ENCODE data around the gene USP7. TPM values are rescaled to one million over a fixed set of nuclear protein-coding genes. Genes with fewer than 3 reads are reported as not detected.

The USP7 gene
- polyA plus RNA-seq: 10 to 100 TPM; 31.6 to 97.1 (median 36.0) TPM
- long read RNA-seq, donor 1: 0 reads
- long read RNA-seq, donor 2, full-length matches to known transcripts: 1 of 1 reads
- long read RNA-seq, donor 2, partial matches to known transcripts: 0 of 1 reads
- long read RNA-seq, donor 2, other reads (novel, unspliced or antisense): 0 of 1 reads
- long read RNA-seq, donor 3, partial matches to known transcripts: 7 of 8 reads
- long read RNA-seq, donor 3, other reads (novel, unspliced or antisense): 0 of 8 reads
- long read RNA-seq, donor 4: 0 reads
- long read RNA-seq, donor 5: 0 reads
- long read RNA-seq, donor 6: 0 reads
- long read RNA-seq, donor 7, partial matches to known transcripts: 11 of 13 reads
- long read RNA-seq, donor 7, other reads (novel, unspliced or antisense): 0 of 13 reads
- long read RNA-seq, donor 8: 0 reads
- long read RNA-seq, donor 9, full-length matches to known transcripts: 2 of 2 reads
- long read RNA-seq, donor 9, partial matches to known transcripts: 0 of 2 reads
- long read RNA-seq, donor 9, other reads (novel, unspliced or antisense): 0 of 2 reads
- long read RNA-seq, donor 10, partial matches to known transcripts: 8 of 8 reads
- long read RNA-seq, donor 10, other reads (novel, unspliced or antisense): 0 of 8 reads

- DNase-seq: peak; percentile 89 to 96
- Histone ChIP-seq H3K27me3 (ENCODE audit: control insufficient read depth in 3 of 3, insufficient read depth in 3 of 3, low read length in 3 of 3) (no peaks in the 10 kb centered on the region), H3K9me3 (ENCODE audit: control insufficient read depth in 2 of 2, insufficient read depth in 1 of 2, low read depth in 1 of 2, low read length in 1 of 2) (no peaks in the 10 kb centered on the region), H3K36me3 (ENCODE audit: control insufficient read depth in 3 of 3, insufficient read depth in 2 of 3, low read depth in 1 of 3, low read length in 3 of 3) (no peaks in the 10 kb centered on the region), H3K4me3 (ENCODE audit: low read depth in 1 of 3, low read length in 3 of 3) (peak within 1 kb of the TSS; percentile 78 to 90 (median 89)), H3K4me1 (ENCODE audit: control insufficient read depth in 3 of 3, insufficient read depth in 2 of 3, low read depth in 1 of 3, low read length in 2 of 3) (peaks cover 6 to 20% (median 18%) of the 10 kb centered on the region in 3 donors), H3K27ac (ENCODE audit: low read depth in 1 of 3, low read length in 2 of 3) (peak within 1 kb of the TSS; percentile 74 to 89 (median 88))
- 0 to 1% (median 0%) methylated on average over 37 to 79 of the region's 79 CpGs for WGBS, 3 donors
- no peak for FAIRE-seq
These were observed at the start of gene USP7 for GRCh38 chr16:8963821-8964441. Gene USP7 (minus strand): TSS chr16:8963906. CDS start chr16:8963285, 621 bp downstream.

- Histone ChIP-seq H3K9me3 (ENCODE audit: control insufficient read depth in 2 of 2, insufficient read depth in 1 of 2, low read depth in 1 of 2, low read length in 1 of 2) (peaks cover 0 to 8% of the 10 kb centered on the region in 2 donors), H3K4me1 (ENCODE audit: control insufficient read depth in 3 of 3, insufficient read depth in 2 of 3, low read depth in 1 of 3, low read length in 2 of 3) (no peaks in the 10 kb centered on the region), H3K27me3 (ENCODE audit: control insufficient read depth in 3 of 3, insufficient read depth in 3 of 3, low read length in 3 of 3) (peaks cover 0 to 8% (median 0%) of the 10 kb centered on the region in 3 donors), H3K27ac (ENCODE audit: low read depth in 1 of 3, low read length in 2 of 3) (no peak overlapping the region), H3K4me3 (ENCODE audit: low read depth in 1 of 3, low read length in 3 of 3) (no peak overlapping the region), H3K36me3 (ENCODE audit: control insufficient read depth in 3 of 3, insufficient read depth in 2 of 3, low read depth in 1 of 3, low read length in 3 of 3) (no peaks in the 10 kb centered on the region)
- 60 to 65% (median 64%) methylated on average over 7 of the region's 7 CpGs for WGBS, 3 donors
- DNase-seq: no peak
- FAIRE-seq: no peak
These were observed 49.8 kb upstream of the USP7 start for GRCh38 chr16:9013508-9013864.

GRCh38 chr16:9012848-9013507 lies 49.3 kb upstream of the USP7 start:
- DNase-seq: peak in 1 of 2 donors; percentile 36

GRCh38 chr16:9012330-9012729 lies 48.6 kb upstream of the USP7 start:
- no peak overlapping the region for H3K27ac ChIP-seq (ENCODE audit: low read depth in 1 of 3, low read length in 2 of 3)
- H3K4me3 ChIP-seq (ENCODE audit: low read depth in 1 of 3, low read length in 3 of 3): no peak overlapping the region
- no peaks in the 10 kb centered on the region for H3K36me3 ChIP-seq (ENCODE audit: control insufficient read depth in 3 of 3, insufficient read depth in 2 of 3, low read depth in 1 of 3, low read length in 3 of 3)
- H3K27me3 ChIP-seq (ENCODE audit: control insufficient read depth in 3 of 3, insufficient read depth in 3 of 3, low read length in 3 of 3): peaks cover 0 to 8% (median 0%) of the 10 kb centered on the region in 3 donors
- H3K4me1 ChIP-seq (ENCODE audit: control insufficient read depth in 3 of 3, insufficient read depth in 2 of 3, low read depth in 1 of 3, low read length in 2 of 3): no peaks in the 10 kb centered on the region
- H3K9me3 ChIP-seq (ENCODE audit: control insufficient read depth in 2 of 2, insufficient read depth in 1 of 2, low read depth in 1 of 2, low read length in 1 of 2): peaks cover 0 to 8% of the 10 kb centered on the region in 2 donors
- WGBS, 3 donors: 84 to 87% (median 86%) methylated on average over 6 of the region's 6 CpGs
- DNase-seq (no peak), FAIRE-seq (no peak)

More at GRCh38 chr16:9012848-9013507, 49.3 kb upstream of the USP7 start:
- FAIRE-seq: no peak
- no peak overlapping the region for H3K4me3 ChIP-seq (ENCODE audit: low read depth in 1 of 3, low read length in 3 of 3)
- H3K9me3 ChIP-seq (ENCODE audit: control insufficient read depth in 2 of 2, insufficient read depth in 1 of 2, low read depth in 1 of 2, low read length in 1 of 2): peaks cover 0 to 8% of the 10 kb centered on the region in 2 donors
- no peak overlapping the region for H3K27ac ChIP-seq (ENCODE audit: low read depth in 1 of 3, low read length in 2 of 3)
- no peaks in the 10 kb centered on the region for H3K36me3 ChIP-seq (ENCODE audit: control insufficient read depth in 3 of 3, insufficient read depth in 2 of 3, low read depth in 1 of 3, low read length in 3 of 3)
- H3K27me3 ChIP-seq (ENCODE audit: control insufficient read depth in 3 of 3, insufficient read depth in 3 of 3, low read length in 3 of 3): peaks cover 0 to 8% (median 0%) of the 10 kb centered on the region in 3 donors
- 25 to 47% (median 45%) methylated on average over 23 to 28 of the region's 28 CpGs for WGBS, 3 donors
- no peaks in the 10 kb centered on the region for H3K4me1 ChIP-seq (ENCODE audit: control insufficient read depth in 3 of 3, insufficient read depth in 2 of 3, low read depth in 1 of 3, low read length in 2 of 3)

- H3K27me3 ChIP-seq (ENCODE audit: control insufficient read depth in 3 of 3, insufficient read depth in 3 of 3, low read length in 3 of 3): peaks cover 0 to 2% (median 0%) of the 10 kb centered on the region in 3 donors
- H3K4me3 ChIP-seq (ENCODE audit: low read depth in 1 of 3, low read length in 3 of 3): peak overlapping the region in 1 of 3 donors; percentile 29
- peaks cover 0 to 3% (median 0%) of the 10 kb centered on the region in 3 donors for H3K4me1 ChIP-seq (ENCODE audit: control insufficient read depth in 3 of 3, insufficient read depth in 2 of 3, low read depth in 1 of 3, low read length in 2 of 3)
- H3K36me3 ChIP-seq (ENCODE audit: control insufficient read depth in 3 of 3, insufficient read depth in 2 of 3, low read depth in 1 of 3, low read length in 3 of 3): no peaks in the 10 kb centered on the region
- no peak overlapping the region for H3K27ac ChIP-seq (ENCODE audit: low read depth in 1 of 3, low read length in 2 of 3)
- FAIRE-seq (no peak), DNase-seq (peak; percentile 76 to 80)
- H3K9me3 ChIP-seq (ENCODE audit: control insufficient read depth in 2 of 2, insufficient read depth in 1 of 2, low read depth in 1 of 2, low read length in 1 of 2): no peaks in the 10 kb centered on the region
- WGBS, 3 donors: 6 to 11% (median 9%) methylated on average over 25 to 26 of the region's 26 CpGs
These were observed 45.0 kb upstream of the USP7 start for GRCh38 chr16:9008601-9009260.

GRCh38 chr16:9007177-9007794 lies 43.6 kb upstream of the USP7 start:
- 70 to 85% (median 80%) methylated on average over 17 of the region's 17 CpGs for WGBS, 3 donors
- no peak for DNase-seq
- Histone ChIP-seq H3K27ac (ENCODE audit: low read depth in 1 of 3, low read length in 2 of 3) (no peak overlapping the region), H3K27me3 (ENCODE audit: control insufficient read depth in 3 of 3, insufficient read depth in 3 of 3, low read length in 3 of 3) (no peaks in the 10 kb centered on the region), H3K4me1 (ENCODE audit: control insufficient read depth in 3 of 3, insufficient read depth in 2 of 3, low read depth in 1 of 3, low read length in 2 of 3) (peaks cover 0 to 3% (median 0%) of the 10 kb centered on the region in 3 donors), H3K36me3 (ENCODE audit: control insufficient read depth in 3 of 3, insufficient read depth in 2 of 3, low read depth in 1 of 3, low read length in 3 of 3) (no peaks in the 10 kb centered on the region), H3K4me3 (ENCODE audit: low read depth in 1 of 3, low read length in 3 of 3) (no peak overlapping the region), H3K9me3 (ENCODE audit: control insufficient read depth in 2 of 2, insufficient read depth in 1 of 2, low read depth in 1 of 2, low read length in 1 of 2) (no peaks in the 10 kb centered on the region)
- no peak for FAIRE-seq

GRCh38 chr16:9004183-9004582 lies 40.5 kb upstream of the USP7 start:
- no peak for FAIRE-seq

More at GRCh38 chr16:9004183-9004582, 40.5 kb upstream of the USP7 start:
- H3K9me3 ChIP-seq (ENCODE audit: control insufficient read depth in 2 of 2, insufficient read depth in 1 of 2, low read depth in 1 of 2, low read length in 1 of 2): no peaks in the 10 kb centered on the region
- H3K4me3 ChIP-seq (ENCODE audit: low read depth in 1 of 3, low read length in 3 of 3): no peak overlapping the region
- H3K4me1 ChIP-seq (ENCODE audit: control insufficient read depth in 3 of 3, insufficient read depth in 2 of 3, low read depth in 1 of 3, low read length in 2 of 3): peaks cover 0 to 3% (median 0%) of the 10 kb centered on the region in 3 donors
- DNase-seq: no peak
- no peak overlapping the region for H3K27ac ChIP-seq (ENCODE audit: low read depth in 1 of 3, low read length in 2 of 3)
- H3K36me3 ChIP-seq (ENCODE audit: control insufficient read depth in 3 of 3, insufficient read depth in 2 of 3, low read depth in 1 of 3, low read length in 3 of 3): no peaks in the 10 kb centered on the region
- WGBS, 3 donors: 21 to 52% (median 43%) methylated on average over 4 of the region's 4 CpGs
- H3K27me3 ChIP-seq (ENCODE audit: control insufficient read depth in 3 of 3, insufficient read depth in 3 of 3, low read length in 3 of 3): no peaks in the 10 kb centered on the region

Measured in small intestine (tissue), 16 donors.